ENCODE measurements around the gene ABCB6.

DNA sequence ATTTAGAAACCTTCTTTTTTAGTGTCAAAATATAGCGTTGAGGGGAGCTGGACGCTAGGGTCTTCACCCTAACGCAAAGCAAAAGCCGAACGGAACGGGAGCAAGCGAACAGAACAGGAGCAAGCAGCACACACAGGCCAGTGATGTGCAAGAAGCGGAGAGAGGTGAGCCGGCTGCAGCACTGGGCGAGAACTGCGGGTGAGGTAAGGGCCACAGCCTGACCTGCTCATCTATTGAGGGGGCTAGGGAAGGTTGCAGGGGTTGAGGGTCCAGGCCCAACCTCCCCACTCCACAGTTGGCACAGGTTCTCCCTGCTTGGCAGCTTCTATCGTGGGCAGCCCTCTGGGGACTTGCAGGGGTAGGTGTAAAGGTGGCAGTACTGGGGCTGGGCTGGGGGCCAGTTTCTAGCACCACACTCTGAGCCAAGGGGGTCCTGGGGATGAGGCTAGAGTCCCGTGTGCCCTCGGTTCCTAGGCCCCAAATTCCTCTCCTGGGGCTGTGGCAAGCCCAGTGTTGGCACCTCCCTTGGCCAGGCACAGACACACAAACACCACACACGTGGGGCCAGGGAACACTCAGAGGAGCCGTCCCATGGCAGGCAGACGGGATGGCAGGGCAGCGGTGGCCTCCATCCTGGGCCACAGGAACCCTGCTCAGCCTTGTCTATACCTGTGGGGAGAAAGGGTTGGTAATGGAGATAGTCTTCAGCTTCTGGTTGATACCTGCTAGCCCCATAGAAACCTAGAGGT, 1.2 kb upstream of the ABCB6 start:
- TF ChIP-seq ZNF274 (IDR thresholded peaks at IDR 0.05; ENCODE audit: low read depth, low read length) = no peak
- TF ChIP-seq YY1 (IDR thresholded peaks at IDR 0.05; ENCODE audit: insufficient read depth, insufficient read length) = no peak
- TF ChIP-seq SUZ12 (IDR thresholded peaks at IDR 0.05; ENCODE audit: extremely low read depth, insufficient read depth, insufficient read length) = no peak
